ENCODE results near the gene SOCS7.
A peak's percentile ranks its signal among the peaks of the same experiment; 100 is the strongest.

Gene SOCS7

DNA sequence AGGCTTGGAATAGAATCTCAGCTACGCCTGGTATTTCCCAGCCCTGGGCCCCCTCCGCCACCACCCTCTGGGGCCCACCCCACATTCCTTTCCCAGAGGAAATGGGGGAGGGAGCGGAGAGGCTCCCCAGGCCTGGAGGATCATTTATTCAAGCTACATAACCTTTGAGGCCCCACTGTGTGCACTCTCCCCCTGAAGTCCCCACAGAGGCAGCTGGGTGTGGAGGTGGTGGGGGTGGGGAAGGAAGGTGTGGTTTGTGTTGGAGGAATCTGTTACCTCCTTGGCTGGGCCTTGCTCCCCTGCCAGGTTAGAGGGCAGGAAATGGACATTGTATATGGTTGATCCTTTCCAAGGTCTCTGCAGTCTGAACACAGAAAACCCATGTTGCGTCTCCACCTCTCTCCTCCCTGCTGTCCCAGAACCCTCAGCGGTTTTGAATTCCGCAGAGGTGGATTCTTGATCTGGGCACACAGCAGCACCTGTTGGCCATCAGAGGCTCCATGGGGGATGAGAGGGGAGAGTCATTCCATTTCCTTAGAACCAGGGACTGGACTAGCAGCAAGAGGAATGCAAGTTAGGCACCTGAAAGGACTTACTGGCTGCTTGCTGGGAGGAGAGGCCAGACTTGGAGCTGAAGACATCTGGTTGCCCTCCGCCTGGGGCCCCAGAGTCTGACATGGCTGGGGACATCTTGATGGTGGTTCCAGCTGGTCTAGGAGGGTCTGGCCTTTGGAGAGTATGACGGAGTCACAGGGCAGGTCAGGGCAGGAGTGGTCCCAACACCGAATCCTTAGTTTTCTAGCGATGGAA lies 99.6 kb downstream of the SOCS7 start:
- no peak for TF ChIP-seq CTCF (IDR thresholded peaks at IDR 0.05; ENCODE audit: control insufficient read depth, insufficient read depth, low read depth, low read length, missing control alignments)
- no peak for DNase-seq (ENCODE audit: low read depth)
- peak overlapping the region; percentile 52 for H3K4me3 ChIP-seq (ENCODE audit: control insufficient read depth, low read depth, low read length)

GRCh38 chr17:38451840-38452529 lies 100.3 kb downstream of the SOCS7 start:
- H3K4me3 ChIP-seq (ENCODE audit: control insufficient read depth, low read depth, low read length) = peak overlapping the region; percentile 52

DNA sequence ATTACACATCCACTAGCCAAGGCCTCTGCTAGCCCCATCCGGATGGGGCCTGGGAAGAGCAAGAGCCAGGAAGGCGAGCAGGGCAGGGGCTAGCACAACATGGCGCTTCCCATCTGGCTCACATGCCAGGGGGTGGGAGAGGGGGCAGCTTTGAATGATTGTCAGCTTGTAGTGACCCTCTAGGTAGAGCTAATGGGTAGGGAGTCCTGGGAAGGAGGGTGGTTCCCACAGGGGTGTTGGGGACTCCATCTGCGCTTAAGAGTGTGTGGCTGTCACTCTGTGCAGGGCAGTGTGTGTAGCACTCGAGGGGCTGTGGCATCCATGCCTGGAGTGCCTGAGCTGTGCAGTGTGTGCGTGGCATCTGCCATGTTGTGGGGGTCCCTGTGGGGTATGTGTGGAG lies 101.1 kb downstream of the SOCS7 start:
- TF ChIP-seq CTCF (IDR thresholded peaks at IDR 0.05; ENCODE audit: control insufficient read depth, insufficient read depth, low read depth, low read length, missing control alignments) = no peak
- DNase-seq (ENCODE audit: low read depth) = no peak
- H3K4me3 ChIP-seq (ENCODE audit: control insufficient read depth, low read depth, low read length) = peak overlapping the region; percentile 52; the same call in 1 of the 2 replicates

More at GRCh38 chr17:38451840-38452529, 100.3 kb downstream of the SOCS7 start:
- peak; percentile 77 for DNase-seq (ENCODE audit: low read depth)
- no peak for TF ChIP-seq CTCF (IDR thresholded peaks at IDR 0.05; ENCODE audit: control insufficient read depth, insufficient read depth, low read depth, low read length, missing control alignments)

- H3K4me3 ChIP-seq (ENCODE audit: control insufficient read depth, low read depth, low read length) = peak overlapping the region; percentile 55
- no peak for DNase-seq (ENCODE audit: low read depth)
- no peak for TF ChIP-seq CTCF (IDR thresholded peaks at IDR 0.05; ENCODE audit: control insufficient read depth, insufficient read depth, low read depth, low read length, missing control alignments)
Observed at GRCh38 chr17:38453951-38454421, 102.3 kb downstream of the SOCS7 start.

DNA sequence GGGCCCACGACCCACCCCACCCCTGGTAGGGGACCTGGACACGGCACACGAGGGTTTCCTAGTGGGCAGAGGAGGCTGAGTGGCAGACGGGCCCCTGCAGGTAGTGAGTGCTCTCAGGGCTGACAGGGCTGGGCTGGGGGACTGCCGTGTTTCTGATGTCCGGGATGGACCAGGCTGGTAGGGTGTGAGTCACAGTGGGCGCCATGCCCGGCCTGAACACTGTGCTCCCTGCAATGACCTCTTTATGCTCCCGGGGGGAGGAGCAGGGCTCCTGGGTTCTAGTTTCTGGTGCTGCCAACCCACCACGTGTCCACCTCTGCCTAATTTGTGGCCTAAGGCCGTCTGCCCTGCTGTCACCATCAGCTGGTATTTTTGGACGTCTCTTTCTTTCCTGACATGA lies 102.9 kb downstream of the SOCS7 start:
- no peak for DNase-seq (ENCODE audit: low read depth)
- H3K4me3 ChIP-seq (ENCODE audit: control insufficient read depth, low read depth, low read length) = peak overlapping the region; percentile 55

More for the DNA sequence above, 102.9 kb downstream of the SOCS7 start:
- TF ChIP-seq CTCF (IDR thresholded peaks at IDR 0.05; ENCODE audit: control insufficient read depth, insufficient read depth, low read depth, low read length, missing control alignments) = no peak

All from AG09309 (cell line).